Mononuclear cell (primary cell): ENCODE data around the gene DNAAF3. TPM values are rescaled to one million over a fixed set of nuclear protein-coding genes. Genes with fewer than 3 reads are reported as not detected.

Source experiments
- H3K27me3 ChIP-seq: 2 replicates; pipeline ENCODE4 v1.6.0; 2011; ENCODE audit warnings: low read length, control low read depth; ENCODE audit not compliant: insufficient read depth
- H3K4me1 ChIP-seq: 2 replicates; pipeline ENCODE4 v1.5.1; 2011; ENCODE audit warnings: mild to moderate bottlenecking, low read length, control low read depth; ENCODE audit not compliant: insufficient read depth
- H3K4me3 ChIP-seq: 2 replicates; pipeline ENCODE4 v1.5.1; 2011; ENCODE audit warnings: mild to moderate bottlenecking, low read length, moderate library complexity
- H3K9me3 ChIP-seq: 2 replicates; pipeline ENCODE4 v1.5.1; 2011; ENCODE audit warnings: low read depth, mild to moderate bottlenecking, control low read depth, low read length
- total RNA-seq: library from RNA; depleted of rRNA; stranded (reverse); fragments of >200 nt; gene quantifications from one replicate; pipeline ENCODE4 v1.2.3, GENCODE V29; 2012

DNAAF3 gene
- total RNA-seq, 1 donor, result 0.52 TPM

DNA sequence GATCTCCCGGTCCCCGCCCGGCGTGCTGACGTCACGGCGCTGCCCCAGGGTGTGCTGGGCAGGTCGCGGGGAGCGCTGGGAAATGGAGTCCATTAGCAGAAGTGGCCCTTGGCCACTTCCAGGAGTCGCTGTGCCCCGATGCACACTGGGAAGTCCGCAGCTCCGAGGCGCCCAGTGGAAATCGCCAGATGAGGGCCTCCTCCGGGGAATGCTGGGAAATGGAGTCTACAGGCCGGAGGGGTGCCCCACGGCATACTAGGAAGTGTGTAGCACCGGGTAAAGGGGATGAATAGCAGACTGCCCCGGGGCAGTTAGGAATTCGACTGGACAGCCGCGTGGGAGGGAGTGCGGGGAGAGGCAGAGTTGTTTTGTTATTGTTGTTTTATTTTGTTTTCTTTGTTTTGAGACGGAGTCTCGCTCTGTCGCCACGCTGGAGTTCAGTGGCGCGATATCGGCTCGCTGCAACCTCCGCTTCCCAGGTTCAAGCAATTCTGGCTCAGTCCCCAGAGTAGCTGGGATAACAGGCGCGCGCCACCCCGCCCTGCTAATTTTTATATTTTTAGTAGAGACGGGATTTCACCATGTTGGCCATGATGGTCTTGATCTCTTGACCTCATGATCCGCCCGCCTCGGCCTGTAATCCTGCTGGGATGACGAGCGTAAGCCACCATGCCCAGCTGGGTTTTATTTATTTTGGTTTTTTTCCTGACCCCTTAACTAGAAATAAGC lies 48.6 kb downstream of the DNAAF3 start:
- no peaks in the 10 kb centered on the region for H3K9me3 ChIP-seq
- H3K4me3 ChIP-seq, result peak overlapping the region; percentile 60
- no peaks in the 10 kb centered on the region for H3K27me3 ChIP-seq
- peaks cover 30% of the 10 kb centered on the region for H3K4me1 ChIP-seq

GRCh38 chr19:55116859-55117662 lies 49.4 kb downstream of the DNAAF3 start, which contains the start of gene PPP1R12C:
TSS of gene PPP1R12C (minus strand) at chr19:55117637. CDS start at chr19:55117543, 94 bp downstream.
- peak within 1 kb of the TSS; percentile 68 for H3K4me3 ChIP-seq
- no peaks in the 10 kb centered on the region for H3K9me3 ChIP-seq
- no peaks in the 10 kb centered on the region for H3K27me3 ChIP-seq
- H3K4me1 ChIP-seq, result peaks cover 30% of the 10 kb centered on the region

- no peaks in the 10 kb centered on the region for H3K27me3 ChIP-seq
- no peaks in the 10 kb centered on the region for H3K9me3 ChIP-seq
- peak overlapping the region; percentile 68 for H3K4me3 ChIP-seq
- peaks cover 30% of the 10 kb centered on the region for H3K4me1 ChIP-seq
Observed at GRCh38 chr19:55116232-55116858, 50.1 kb downstream of the DNAAF3 start.

DNA sequence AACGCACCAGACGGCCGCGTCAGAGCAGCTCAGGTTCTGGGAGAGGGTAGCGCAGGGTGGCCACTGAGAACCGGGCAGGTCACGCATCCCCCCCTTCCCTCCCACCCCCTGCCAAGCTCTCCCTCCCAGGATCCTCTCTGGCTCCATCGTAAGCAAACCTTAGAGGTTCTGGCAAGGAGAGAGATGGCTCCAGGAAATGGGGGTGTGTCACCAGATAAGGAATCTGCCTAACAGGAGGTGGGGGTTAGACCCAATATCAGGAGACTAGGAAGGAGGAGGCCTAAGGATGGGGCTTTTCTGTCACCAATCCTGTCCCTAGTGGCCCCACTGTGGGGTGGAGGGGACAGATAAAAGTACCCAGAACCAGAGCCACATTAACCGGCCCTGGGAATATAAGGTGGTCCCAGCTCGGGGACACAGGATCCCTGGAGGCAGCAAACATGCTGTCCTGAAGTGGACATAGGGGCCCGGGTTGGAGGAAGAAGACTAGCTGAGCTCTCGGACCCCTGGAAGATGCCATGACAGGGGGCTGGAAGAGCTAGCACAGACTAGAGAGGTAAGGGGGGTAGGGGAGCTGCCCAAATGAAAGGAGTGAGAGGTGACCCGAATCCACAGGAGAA lies 50.9 kb downstream of the DNAAF3 start:
- Histone ChIP-seq H3K4me1 (peaks cover 30% of the 10 kb centered on the region), H3K4me3 (no peak overlapping the region), H3K9me3 (no peaks in the 10 kb centered on the region), H3K27me3 (no peaks in the 10 kb centered on the region)

GRCh38 chr19:55114566-55115145 lies 51.8 kb downstream of the DNAAF3 start:
- peaks cover 30% of the 10 kb centered on the region for H3K4me1 ChIP-seq
- no peaks in the 10 kb centered on the region for H3K9me3 ChIP-seq
- no peak overlapping the region for H3K4me3 ChIP-seq
- no peaks in the 10 kb centered on the region for H3K27me3 ChIP-seq

- Histone ChIP-seq H3K4me3 (no peak overlapping the region), H3K4me1 (peaks cover 25% of the 10 kb centered on the region), H3K27me3 (no peaks in the 10 kb centered on the region), H3K9me3 (no peaks in the 10 kb centered on the region)
Observed at GRCh38 chr19:55113570-55114039, 52.8 kb downstream of the DNAAF3 start.

DNA sequence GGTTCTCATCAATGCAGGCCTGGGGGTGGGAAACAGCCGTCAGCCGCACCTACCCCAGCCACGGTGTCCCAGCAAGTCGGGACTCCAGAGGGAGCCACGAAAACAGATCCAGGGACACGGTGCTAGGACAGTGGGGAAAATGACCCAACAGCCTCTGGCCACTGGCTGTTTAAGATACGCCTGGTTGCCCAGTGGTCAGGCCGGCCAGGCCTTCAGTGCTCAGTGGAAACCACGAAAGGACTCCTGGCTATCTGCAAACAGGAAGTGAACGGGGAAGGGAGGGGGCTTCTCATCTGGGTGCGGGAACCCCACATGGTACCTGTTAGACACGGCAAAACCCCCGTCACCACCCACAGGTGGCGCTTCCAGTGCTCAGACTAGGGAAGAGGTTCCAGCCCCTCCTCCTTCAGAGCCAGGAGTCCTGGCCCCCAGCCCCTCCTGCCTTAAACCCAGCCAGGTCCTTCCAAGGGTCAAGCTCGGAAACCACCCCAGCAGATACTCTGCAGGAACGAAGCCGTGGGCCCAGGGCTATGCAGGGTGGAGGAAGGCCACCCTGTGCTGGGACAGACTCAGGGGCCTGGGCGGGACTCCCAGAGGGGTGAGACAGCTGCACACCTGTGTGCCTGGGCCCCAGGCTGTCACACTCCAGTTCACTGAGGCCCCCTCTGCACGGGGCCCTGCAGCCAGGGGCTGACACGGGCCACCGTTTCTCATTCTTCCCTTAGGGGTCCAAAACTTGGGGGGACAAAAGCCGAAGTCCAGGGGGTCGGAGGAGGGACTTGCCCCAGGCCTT lies 53.4 kb downstream of the DNAAF3 start:
- Histone ChIP-seq H3K4me1 (peaks cover 18% of the 10 kb centered on the region), H3K9me3 (no peaks in the 10 kb centered on the region), H3K27me3 (no peaks in the 10 kb centered on the region), H3K4me3 (no peak overlapping the region)

GRCh38 chr19:55112246-55112776 lies 54.1 kb downstream of the DNAAF3 start:
- Histone ChIP-seq H3K9me3 (no peaks in the 10 kb centered on the region), H3K4me1 (peaks cover 17% of the 10 kb centered on the region), H3K27me3 (no peaks in the 10 kb centered on the region), H3K4me3 (no peak overlapping the region)

DNA sequence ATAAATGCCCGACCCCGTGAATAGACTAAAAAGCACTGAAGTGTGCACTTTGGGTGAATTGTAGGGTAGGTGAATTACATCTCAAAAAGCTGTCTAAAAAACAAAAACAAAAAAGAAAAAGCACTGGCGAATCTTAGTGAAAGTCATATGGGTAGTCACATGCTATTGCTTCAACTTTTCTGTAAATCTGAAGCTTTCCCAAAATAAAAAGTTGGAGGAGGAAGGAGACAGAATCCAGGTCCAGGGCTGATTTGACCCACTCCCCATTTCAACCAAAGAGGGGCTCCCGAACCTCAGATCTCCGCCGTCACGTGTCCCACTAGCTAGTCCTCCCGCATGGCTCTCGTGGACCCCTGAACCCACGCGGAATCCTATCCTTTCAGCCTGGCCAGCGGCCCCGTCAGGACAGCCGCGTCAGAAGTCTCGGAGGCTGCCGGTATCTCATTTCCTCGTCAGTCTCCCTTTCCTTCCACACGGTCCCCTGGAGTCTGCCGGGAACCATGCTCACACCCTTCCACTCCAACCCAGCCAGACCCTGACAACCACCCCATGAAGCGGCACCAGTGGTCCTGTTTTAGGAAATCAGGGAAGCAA lies 55.1 kb downstream of the DNAAF3 start:
- Histone ChIP-seq H3K4me1 (peaks cover 13% of the 10 kb centered on the region), H3K27me3 (no peaks in the 10 kb centered on the region), H3K9me3 (no peaks in the 10 kb centered on the region), H3K4me3 (no peak overlapping the region)

DNA sequence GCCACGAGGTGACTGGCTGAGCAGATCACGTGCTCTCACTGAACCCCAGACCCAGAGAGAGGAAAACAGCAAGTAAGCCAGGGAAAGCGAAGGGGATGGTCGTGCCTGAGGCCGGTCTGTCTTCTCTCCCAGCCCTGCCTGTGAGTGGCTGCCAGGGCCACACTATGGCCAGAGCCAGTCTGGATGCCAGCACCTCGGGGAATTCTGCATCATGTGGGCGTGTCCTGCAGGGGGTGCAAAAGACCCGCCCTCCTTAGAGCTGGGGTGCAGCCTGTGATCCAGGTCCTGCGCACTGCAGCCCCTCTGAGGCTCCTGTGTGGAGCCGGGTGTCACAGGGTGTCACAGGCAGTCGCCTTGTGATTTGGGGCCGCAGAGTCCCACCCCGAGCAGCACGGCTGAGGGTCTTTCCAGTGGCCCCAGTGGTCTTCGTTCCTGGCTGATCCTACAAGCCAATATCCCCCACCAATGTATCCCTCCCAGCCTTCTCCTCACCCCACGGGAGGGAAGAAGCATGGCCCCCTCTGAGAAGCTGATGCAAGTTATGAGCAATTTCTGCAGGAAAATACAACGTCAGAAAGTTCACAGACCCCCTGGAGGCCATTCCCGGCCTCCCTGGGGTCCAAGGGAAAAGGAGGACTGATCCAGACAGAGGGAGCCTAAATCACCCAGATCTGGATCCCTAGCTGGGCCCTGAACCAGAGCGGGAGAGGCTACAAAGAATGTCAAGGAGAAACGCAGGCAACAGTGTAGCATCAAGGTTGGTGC lies 56.7 kb downstream of the DNAAF3 start:
- no peaks in the 10 kb centered on the region for H3K9me3 ChIP-seq
- H3K27me3 ChIP-seq, result no peaks in the 10 kb centered on the region
- no peaks in the 10 kb centered on the region for H3K4me1 ChIP-seq
- no peak overlapping the region for H3K4me3 ChIP-seq
